ENCODE data around the gene BUD31. TPM values are rescaled to one million over a fixed set of nuclear protein-coding genes. Genes with fewer than 3 reads are reported as not detected.

BUD31 gene
- total and polyA plus RNA-seq, 9 of the 15 experiments (the other 6 are each of a cell fraction or from before 2014, with no cell fraction given) = 105 to 342 (median 247) TPM

- TF ChIP-seq TGIF2 (CRISPR knock-in tag; IDR thresholded peaks at IDR 0.05) (peak; percentile 52; the same call in 1 of the 2 replicates), FOXJ2 (tag; IDR thresholded peaks at IDR 0.05) (no peak)
Observed at GRCh38 chr7:99418260-99418659, 9.5 kb downstream of the BUD31 start (continued).

GRCh38 chr7:99419323-99420021, 10.7 kb downstream of the BUD31 start:
- H3K79me2 ChIP-seq (ENCODE audit: control insufficient read depth, insufficient read depth, low read length) = peaks cover 9% of the 10 kb centered on the region; the same call in 1 of the 3 replicates
- no peak overlapping the region for H3K4me3 ChIP-seq
- WGBS (ENCODE audit: insufficient coverage, low coverage, missing lambda C conversion rate) = 88% methylated on average over 29 of the region's 29 CpGs
- no peaks in the 10 kb centered on the region for H3K9me3 ChIP-seq (replicated peaks; ENCODE audit: control insufficient read depth, insufficient read depth, low read depth, low read length)
- H3K36me3 ChIP-seq (ENCODE audit: control insufficient read depth, insufficient read depth, low read length) = peaks cover 96% of the 10 kb centered on the region
- FAIRE-seq (no peak), ATAC-seq (peak; percentile 10), DNase-seq (ENCODE audit: extremely low read depth in 1 of 4, low spot score in 3 of 4) (peak in 2 of 4 experiments; percentile 50 to 52)
- peaks cover 9 to 29% of the 10 kb centered on the region in 2 experiments; a peak in 4 of 5 replicates for H3K4me1 ChIP-seq (replicated peaks in 1 of 2; ENCODE audit: control insufficient read depth in 2 of 2, insufficient read depth in 2 of 2, low read length in 2 of 2)
- peaks cover 8% of the 10 kb centered on the region for H3K9me1 ChIP-seq (ENCODE audit: control insufficient read depth, insufficient read depth, low read length)
- H3K9ac ChIP-seq (ENCODE audit: insufficient read depth in 1 of 2, low read depth in 2 of 2, low read length in 2 of 2) = no peak overlapping the region; a peak in 1 of 4 replicates
- ChIA-PET POLR2A (interaction anchor here (0.6 to 4.7 kb wide), 7 partner anchors 10 to 499 kb away, joined by 3 to 53 read pairs (median 3); partner anchors contain the start of genes BUD31, CPSF4, PDAP1 and PTCD1), CTCF (ENCODE audit: low intra/inter-chr PET ratio) (no interaction called here)
- H3K27me3 ChIP-seq (ENCODE audit: control insufficient read depth in 2 of 2, insufficient read depth in 2 of 2, low read length in 2 of 2) = no peaks in the 10 kb centered on the region
- no peak overlapping the region for H3K4me2 ChIP-seq (ENCODE audit: insufficient read depth, low read length)
- in situ Hi-C loops (cut with MboI) (no loop called here), intact Hi-C loops (cut with micrococcal nuclease) (no loop called here)
- TSS peak; percentile 23 for BruUV-seq (replicated peaks)
- H4K20me1 ChIP-seq (replicated peaks; ENCODE audit: control insufficient read depth, insufficient read depth, low read length) = peaks cover 14% of the 10 kb centered on the region
- no peak overlapping the region for H3K27ac ChIP-seq (ENCODE audit: extremely low read depth, low read depth, low read length)
- no peak overlapping the region for H2AFZ ChIP-seq (ENCODE audit: low read depth, low read length)
- no peak for TF ChIP-seq RERE (CRISPR knock-in tag; IDR thresholded peaks at IDR 0.05; ENCODE audit: borderline replicate concordance)
- TF ChIP-seq KLF6 (CRISPR knock-in tag; IDR thresholded peaks at IDR 0.05; ENCODE audit: borderline replicate concordance) = no peak
- TF ChIP-seq GMEB1 (CRISPR knock-in tag; IDR thresholded peaks at IDR 0.05) = no peak
- no peak for TF ChIP-seq E2F8 (IDR thresholded peaks at IDR 0.05; ENCODE audit: low read depth, partially characterized antibody)
- peak; percentile 29; the same call in 1 of the 2 replicates for TF ChIP-seq POLR2A (conservative IDR thresholded peaks at IDR 0.05)
- no peak for TF ChIP-seq ATF4 (CRISPR knock-in tag; IDR thresholded peaks at IDR 0.05)
